GM04503 (cell line): ENCODE data around the gene HBG1.

ENCODE experiments used
- DNase-seq: peaks from one replicate; pipeline ENCODE4 v3.0.0-alpha.2; 2012; ENCODE audit warnings: low read depth

The HBG1 gene

DNA sequence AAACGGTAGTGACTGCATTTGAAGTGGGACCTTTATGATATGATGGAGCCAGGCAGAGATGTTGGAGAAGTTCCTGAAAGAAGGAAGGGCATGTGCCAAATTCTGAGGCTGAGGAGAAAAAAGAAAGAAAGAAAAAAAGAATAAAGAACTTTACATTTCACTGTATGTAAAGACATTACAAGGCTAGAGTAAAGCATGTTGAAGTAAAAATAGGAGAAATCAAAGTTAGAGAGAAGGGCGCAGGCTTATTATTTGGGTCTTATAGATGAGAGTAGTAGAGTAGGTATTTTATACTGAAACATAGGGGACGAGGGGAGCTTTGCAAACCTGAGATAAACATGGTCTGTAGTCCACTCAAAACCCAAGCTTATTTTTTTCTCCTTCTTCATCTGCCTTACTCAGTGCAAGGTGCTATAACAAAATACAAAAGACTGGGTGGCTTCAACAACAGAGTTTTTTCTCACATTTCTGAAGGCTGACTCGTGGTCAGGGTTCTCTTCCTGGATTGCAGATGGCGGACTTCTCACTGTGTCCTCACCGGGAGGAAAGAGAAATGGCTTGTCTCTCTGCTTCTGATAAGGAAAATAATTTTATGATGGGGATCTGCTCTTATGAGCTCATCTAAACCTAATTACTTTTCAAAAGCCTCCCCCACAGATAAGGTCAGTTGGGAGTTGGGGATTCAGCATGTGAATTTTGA, 2.7 kb downstream of the HBG1 start:
- DNase-seq, result no peak

DNA sequence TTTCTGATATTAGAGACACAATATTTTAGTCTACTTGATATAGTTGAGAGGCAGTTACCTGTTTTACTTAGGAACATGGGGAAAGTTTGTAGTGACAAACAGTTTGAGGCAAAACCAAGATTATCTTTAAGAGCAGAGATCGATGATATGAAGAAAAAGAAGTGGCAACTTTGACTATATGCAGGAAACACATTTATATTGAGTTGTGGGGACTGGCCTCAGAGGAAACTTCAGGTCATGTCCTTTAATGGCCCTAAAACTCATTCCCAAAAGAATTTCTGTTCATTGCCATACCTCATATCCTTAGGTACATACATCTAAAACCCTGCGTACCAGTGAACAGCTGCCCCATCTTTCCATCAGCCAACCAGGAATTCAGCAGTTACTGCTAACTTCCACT, 4.5 kb downstream of the HBG1 start:
- DNase-seq, result no peak

DNA sequence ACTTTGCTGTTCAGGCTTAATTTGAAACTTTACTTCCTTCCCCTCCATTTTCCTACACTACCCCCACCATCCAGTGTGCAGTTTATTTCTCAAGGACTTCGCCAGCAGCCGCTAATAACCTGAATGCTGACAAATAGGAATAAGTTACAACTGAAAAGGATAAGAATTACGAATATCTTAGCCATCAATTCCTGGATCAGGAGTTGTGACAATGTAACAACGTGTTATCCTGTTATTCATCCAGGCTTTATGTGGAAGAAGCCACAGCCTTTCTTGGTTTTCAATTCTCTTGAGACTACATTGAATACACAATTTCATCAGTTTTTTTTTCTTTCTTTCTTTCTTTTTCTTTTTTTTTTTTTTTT, 5.9 kb downstream of the HBG1 start:
- no peak for DNase-seq

DNA sequence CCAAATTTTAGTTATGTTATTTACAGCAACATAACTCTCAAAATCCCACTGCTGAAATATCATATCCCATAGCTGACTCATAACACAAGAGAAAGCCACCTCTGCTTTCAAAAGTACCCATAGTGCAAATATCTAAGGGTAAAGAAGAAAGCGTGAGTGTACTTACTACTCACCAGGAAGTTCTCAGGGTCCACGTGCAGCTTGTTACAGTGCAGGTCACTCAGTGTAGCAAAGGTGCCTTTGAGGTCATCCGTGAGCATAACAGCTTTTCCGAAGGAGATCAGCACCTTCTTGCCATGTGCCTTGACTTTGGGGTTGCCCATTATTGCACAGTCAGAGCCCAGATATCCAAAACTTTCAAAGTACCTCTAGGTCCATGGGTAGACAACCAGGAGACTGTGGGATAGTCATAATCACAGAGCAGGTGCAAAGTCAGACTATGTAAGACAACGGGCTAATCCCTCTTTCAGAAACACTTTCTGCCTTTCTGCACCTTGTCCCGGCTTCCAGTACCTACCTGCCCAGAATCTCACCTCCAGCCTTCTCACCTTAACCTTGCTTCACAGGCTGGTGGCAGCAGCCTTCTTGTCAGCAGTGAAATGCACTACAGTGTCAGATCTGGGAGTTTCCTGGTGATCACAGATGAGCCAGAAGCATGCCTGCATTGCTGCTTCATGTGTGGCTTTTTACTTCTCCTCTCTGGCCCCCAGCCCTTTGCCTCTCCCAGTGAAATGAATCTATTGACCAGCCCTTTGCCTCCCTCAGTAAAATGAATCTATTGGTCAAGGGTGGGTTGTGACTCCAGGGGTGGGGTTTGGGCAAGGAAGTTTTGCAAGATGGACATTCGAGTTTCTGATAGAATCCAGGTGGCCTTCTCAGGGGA, 6.5 kb downstream of the HBG1 start:
- no peak for DNase-seq

DNA sequence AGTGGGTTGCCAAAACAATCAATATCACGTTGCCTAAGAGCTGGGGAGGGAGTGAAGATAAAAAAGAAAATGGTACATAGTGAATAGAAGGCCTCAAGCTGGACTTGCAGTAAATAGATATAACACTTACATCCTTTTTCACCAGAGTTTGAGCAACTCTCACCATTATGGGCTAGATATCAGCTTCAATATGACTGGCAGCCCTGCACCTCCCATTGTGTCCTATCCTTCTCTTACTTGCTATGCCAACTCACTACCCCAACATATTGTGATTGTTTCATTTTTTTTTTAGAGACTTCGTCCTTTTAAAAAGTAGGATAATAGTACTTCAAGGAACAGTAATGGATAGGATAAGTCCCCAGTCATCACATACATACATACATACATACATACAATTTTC, 7.4 kb downstream of the HBG1 start:
- no peak for DNase-seq

DNA sequence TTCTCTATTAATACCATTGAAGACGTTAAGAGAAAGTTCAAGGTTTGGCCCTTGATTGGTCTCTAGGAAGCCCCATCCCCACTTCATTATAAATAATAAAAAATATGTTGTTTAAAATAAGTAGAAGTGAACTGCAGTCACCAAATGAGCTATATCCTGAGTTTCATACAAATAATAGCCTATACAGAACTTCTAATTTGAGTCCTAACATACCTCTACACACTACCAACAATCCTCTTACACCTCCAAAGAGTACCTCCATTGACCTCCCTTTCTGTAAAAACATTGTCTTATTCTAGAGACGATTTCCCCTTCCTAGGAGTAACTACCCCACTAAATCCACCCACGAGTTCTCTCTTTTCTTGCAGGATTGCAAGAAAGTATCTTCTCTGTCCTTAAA, 8.2 kb downstream of the HBG1 start:
- DNase-seq, result no peak

DNA sequence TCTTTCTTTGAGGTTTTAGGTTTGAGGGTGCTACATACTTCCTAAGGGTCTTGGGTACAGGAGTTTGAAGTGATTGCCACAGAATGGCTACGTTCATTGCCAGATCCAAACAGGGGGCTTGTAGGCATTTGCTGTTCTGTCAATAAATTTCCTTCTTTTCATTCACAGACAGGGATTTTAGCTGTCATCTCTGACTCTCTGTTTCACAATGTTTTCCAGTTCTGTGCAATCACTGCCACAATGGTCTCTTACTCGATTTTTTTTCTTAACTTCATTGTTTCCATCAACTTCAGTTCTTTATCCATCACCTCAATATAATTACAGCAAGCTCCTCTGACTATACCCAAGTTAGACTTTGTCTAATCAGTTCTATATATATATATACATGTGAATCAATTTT, 9.2 kb downstream of the HBG1 start:
- no peak for DNase-seq

DNA sequence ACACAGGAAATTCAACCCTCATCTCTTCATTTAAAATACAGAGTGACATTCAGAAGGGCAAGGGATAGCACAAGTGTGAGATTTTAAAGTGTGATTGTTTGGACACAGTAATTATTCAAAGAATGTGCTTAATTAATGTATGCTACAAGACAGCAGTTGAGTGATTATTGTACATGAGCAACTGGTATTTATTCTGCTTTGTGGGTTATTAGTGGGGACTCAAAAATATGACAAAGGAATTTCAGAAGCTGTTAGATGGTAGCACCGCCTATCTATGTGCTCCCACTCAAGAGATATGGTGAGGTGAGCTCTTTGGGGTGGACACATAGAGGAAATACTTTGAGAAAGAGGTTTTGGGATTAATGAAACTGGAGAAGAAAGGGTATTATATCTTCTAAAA, 9.6 kb downstream of the HBG1 start:
- DNase-seq, result no peak

DNA sequence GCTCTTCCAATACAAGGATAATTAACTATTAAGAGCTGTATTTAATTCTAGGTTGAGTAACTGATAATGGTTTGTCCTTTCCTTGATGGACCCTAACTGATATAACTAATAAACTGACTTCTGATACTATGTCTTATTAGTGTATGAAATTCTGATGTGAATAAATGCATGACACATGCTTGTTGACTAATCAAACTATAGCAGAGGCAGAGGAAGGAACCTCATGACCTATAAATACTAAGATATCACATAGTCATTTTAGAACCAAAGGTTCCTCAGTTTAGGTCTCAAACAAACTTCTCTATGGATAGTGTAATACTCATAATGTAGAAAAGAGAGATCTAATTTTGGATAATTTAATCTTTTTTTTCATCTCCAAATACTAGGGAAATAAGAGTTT, 10.6 kb downstream of the HBG1 start:
- no peak for DNase-seq

DNA sequence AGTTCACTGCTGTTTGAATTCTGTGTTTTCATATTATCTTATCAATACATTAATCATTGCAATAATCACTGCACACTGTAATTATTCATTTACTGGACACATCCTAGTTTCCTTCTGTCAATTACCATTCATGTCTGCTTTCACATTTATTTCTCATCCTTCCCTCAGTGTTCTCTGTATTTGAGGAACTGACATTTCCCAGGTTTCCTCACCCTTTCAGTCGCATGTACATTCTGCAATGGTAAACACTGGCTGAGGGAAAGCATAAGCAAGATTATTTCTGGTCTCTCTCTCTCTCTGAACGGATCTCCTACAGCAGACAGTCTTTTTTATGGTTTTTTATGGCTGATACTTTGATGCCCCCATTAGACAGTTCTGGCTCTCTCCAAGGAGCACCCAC, 11.2 kb downstream of the HBG1 start:
- DNase-seq, result no peak

DNA sequence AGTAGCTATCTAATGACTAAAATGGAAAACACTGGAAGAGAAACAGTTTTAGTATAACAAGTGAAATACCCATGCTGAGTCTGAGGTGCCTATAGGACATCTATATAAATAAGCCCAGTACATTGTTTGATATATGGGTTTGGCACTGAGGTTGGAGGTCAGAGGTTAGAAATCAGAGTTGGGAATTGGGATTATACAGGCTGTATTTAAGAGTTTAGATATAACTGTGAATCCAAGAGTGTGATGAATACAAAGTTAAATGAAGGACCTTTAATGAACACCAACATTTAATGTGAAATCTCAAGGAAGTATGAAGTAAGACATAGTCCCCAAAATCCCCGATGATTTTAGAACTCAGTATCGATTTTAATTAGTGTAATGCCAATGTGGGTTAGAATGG, 12.2 kb downstream of the HBG1 start:
- no peak for DNase-seq

DNA sequence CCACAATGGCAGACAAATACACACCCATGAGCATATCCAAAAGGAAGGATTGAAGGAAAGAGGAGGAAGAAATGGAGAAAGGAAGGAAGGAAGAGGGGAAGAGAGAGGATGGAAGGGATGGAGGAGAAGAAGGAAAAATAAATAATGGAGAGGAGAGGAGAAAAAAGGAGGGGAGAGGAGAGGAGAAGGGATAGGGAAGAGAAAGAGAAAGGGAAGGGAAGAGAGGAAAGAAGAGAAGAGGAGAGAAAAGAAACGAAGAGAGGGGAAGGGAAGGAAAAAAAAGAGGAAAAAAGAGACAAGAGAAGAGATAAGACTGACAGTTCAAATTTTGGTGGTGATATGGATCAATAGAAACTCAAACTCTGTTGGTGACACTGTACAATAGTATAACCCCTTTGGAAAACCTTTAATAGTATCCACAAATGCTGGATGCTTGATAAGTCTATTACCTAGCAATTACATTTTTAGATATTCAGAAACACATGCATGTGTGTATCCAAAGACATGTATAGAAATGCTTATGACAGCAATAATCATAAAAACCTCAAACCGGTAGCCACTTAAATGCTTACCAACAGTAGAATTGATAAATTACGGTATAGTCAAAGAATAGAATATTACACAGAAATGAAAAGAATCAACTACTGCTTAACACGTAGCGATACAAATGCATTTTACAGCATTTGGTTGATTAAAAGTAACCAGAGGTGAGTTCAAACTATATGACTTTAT, 14.1 kb downstream of the HBG1 start:
- DNase-seq, result no peak

DNA sequence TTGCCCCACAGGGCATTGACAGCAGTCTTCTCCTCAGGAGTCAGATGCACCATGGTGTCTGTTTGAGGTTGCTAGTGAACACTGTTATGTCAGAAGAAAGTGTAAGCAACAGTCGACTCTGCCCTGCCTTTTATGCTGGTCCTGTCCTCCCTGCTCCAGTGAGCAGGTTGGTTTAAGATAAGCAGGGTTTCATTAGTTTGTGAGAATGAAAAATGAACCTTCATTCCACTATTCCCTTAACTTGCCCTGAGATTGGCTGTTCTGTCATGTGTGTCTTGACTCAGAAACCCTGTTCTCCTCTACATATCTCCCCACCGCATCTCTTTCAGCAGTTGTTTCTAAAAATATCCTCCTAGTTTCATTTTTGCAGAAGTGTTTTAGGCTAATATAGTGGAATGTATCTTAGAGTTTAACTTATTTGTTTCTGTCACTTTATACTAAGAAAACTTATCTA, 15.2 kb downstream of the HBG1 start, which contains the start of gene HBD:
Gene HBD (minus strand): TSS at position 103 of the 454 bp plus-strand sequence. CDS start 50 bp downstream, at position 53.
- DNase-seq, result no peak

DNA sequence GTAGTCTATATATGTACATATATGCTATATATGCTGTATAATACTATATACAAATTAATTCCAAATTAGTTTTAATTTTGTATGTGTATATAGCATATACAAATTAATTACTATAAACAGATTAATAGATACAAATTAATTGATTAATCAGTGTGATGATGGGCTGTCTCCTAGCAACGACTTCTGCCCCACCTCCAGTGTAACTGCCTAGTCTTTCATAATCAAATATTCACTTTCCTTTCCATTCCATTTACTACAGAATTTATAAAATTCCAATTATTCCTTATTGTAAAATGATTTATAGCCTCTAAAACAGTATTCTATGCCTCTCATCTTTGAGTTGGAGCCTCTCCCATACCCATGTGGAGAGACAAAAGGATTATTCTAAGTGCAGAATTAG, 16.4 kb downstream of the HBG1 start:
- no peak for DNase-seq

DNA sequence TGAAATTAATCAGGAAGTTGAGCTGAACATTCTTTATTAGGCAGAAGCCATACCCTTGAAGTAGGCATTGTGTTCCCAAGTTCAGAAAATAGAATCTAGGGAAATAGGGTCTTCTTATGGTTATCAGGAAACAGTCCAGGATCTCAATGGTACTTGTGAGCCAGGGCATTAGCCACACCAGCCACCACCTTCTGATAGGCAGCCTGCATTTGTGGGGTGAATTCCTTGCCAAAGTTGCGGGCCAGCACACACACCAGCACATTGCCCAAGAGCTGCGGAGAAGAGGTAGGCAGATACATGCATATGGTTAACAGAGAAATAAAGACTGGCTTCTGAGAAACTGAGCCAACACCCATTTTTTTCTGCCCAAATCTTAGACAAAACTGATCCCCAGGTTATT, 16.8 kb downstream of the HBG1 start:
- no peak for DNase-seq

DNA sequence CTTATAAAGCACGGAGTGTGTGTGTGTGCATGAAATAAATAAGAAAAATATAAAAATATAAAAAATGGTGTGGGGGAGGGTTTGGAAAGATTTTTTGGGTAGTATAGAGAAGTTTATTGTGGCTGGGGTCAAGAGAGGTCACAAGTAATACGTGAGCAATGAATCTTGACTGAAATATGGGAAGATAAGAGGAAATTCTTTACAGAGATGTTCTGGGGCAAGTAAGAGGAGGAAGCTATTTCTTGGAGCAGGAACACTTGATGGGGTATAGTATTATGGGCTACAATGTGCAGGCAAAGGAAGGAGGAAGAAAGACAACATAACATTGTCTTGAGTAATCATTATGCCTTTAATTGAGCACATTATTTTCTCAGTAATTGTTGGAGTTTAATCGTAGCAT, 17.5 kb downstream of the HBG1 start:
- no peak for DNase-seq

DNA sequence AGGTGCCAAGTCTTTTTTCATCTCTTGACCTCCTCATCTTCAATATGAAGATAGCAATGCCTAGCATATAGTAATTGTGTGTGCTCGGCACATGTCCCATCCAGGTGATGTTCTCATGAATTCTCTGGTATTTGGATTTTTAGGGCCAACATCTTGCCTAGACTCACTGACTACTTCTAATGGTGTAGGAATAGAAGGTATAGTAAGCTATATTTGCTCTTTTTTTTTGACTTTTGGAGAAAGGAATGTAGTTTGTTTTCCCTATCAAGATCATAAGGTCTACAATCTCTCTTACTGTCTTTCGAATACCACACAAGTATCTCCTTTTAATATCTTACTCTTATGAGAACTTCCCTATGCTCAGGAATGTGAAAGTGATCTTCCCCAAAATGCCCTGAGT, 18.5 kb downstream of the HBG1 start:
- DNase-seq, result no peak

DNA sequence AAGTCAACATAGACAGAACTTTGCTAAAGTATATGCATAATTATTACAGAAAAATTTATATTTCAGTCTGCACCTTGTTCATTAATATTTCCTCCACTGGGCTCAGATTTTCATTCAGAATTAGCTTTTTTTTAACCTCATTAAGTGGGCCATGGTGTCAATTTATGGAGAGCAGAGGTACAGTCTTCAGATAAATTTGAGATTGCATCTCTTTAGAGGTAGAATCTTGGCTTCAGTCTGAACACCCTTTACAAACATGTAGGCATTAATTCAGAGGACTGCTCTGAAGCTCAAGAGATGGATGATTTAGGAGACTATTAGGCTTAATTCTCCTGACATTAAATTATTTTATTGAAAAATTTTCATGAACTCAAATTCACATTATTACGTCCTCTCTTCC, 19.4 kb downstream of the HBG1 start:
- DNase-seq, result no peak

DNA sequence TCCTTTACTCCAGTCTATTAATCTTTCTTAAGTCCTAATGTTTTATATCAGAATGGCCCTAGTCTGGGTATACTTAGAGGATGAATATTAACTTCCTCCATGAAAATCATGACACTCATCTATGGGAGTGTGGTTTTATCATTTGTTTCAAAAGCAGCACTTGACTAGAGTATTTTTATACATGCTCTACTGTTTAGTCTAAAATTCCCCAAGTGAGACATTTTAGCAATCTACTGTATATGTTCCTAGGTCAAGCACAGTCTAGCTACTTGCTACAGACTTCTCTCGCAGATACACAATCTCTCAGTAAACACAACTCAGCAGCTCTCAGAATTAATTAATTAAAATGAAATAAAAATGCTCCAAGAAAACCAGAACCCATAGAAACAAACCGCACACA, 19.9 kb downstream of the HBG1 start:
- no peak for DNase-seq

DNA sequence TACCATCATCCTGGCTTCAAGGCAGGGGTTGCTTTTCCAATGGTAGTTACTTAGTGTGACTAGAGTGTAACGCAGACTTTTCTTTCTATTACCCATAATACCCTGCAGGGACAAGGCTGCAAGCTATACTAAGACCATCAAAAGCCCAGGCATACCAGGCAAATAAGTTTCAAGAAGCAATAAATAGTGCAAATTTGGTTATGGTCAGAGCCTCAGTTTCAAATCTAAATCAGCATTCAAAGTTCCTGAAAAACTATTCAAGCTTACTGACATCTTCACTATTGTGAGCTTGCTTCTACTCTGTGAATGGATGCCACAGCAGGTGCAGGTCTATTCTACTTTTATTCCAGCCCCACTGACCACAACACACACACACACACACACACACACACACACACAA, 20.3 kb downstream of the HBG1 start:
- DNase-seq, result no peak

DNA sequence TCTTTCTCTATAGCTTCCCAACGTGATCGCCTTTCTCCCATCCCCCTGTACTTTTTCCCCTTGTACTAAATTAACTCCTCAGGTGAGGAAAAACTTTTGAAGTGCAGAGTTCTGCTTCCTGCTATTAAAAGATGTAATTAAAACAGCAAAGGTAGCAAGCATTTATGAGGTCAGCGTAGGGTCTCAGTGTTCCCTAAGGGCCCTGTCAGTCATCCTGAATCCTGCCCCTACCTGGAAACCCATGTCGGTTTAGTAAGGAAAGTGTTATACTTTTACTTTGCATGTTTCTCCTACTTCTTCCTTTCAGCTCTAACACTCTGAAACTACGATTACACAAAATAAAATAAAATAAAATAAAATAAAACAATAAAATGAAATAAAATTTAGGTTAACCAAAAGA, 21.5 kb downstream of the HBG1 start:
- DNase-seq, result no peak

DNA sequence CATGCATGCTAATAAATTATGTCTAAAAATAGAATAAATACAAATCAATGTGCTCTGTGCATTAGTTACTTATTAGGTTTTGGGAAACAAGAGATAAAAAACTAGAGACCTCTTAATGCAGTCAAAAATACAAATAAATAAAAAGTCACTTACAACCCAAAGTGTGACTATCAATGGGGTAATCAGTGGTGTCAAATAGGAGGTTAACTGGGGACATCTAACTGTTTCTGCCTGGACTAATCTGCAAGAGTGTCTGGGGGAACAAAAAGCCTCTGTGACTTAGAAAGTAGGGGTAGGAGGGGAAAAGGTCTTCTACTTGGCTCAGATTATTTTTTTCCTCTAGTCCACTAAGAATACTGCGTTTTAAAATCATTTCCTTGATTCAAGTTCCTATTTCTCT, 22.0 kb downstream of the HBG1 start:
- no peak for DNase-seq

DNA sequence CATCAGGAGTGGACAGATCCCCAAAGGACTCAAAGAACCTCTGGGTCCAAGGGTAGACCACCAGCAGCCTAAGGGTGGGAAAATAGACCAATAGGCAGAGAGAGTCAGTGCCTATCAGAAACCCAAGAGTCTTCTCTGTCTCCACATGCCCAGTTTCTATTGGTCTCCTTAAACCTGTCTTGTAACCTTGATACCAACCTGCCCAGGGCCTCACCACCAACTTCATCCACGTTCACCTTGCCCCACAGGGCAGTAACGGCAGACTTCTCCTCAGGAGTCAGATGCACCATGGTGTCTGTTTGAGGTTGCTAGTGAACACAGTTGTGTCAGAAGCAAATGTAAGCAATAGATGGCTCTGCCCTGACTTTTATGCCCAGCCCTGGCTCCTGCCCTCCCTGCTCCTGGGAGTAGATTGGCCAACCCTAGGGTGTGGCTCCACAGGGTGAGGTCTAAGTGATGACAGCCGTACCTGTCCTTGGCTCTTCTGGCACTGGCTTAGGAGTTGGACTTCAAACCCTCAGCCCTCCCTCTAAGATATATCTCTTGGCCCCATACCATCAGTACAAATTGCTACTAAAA, 22.8 kb downstream of the HBG1 start, which contains the start of gene HBB:
Gene HBB (minus strand): TSS at position 340 of the 579 bp plus-strand sequence. CDS start 50 bp downstream, at position 290.
- DNase-seq, result no peak
